A549 (cell line): ENCODE results near the gene CA7.

Experiments
- MAFK ChIP-seq: fragments of 450-650 bp; IDR thresholded peaks from 2 replicates; pipeline ENCODE4 v1.6.1; 2014; ENCODE audit not compliant: partially characterized antibody
- POLR2A ChIP-seq: IDR thresholded peaks from 2 replicates; pipeline ENCODE4 v1.6.1; 2012; ENCODE audit warnings: mild to moderate bottlenecking, low read length
- TF ChIP-seq, protein P1 (sequence below): fragments of >200 bp; sonication (Bioruptor Twin); formaldehyde crosslinking; IDR thresholded peaks from 3 replicates; pipeline ENCODE4 v1.5.1; 2016
- TF ChIP-seq, protein P2 (sequence below): fragments of 450-650 bp; IDR thresholded peaks from 2 replicates; pipeline ENCODE4 v1.6.1; 2014; ENCODE audit warnings: antibody characterized with exemption

DNA sequence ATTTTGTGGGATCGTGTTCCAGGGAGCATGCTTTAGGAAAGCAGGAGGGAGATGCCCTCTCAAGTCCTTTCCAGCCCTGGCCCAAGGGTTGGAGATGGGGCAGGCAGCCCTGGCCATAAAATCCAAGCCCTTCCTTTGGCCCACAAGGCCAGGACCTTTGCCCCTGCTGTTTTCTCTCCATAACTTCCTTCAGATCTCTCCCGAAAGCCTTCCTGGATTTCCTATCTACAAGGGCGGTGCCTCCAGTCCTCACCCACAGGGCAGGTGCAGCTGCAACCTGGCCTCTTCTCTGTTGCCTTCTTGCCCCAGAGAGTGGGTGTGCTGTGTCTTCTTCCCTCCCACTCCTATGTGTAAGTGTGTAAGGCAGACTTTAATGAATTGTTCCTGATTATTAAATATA, 27.6 kb downstream of the CA7 start:
- TF ChIP-seq, protein P1, sequence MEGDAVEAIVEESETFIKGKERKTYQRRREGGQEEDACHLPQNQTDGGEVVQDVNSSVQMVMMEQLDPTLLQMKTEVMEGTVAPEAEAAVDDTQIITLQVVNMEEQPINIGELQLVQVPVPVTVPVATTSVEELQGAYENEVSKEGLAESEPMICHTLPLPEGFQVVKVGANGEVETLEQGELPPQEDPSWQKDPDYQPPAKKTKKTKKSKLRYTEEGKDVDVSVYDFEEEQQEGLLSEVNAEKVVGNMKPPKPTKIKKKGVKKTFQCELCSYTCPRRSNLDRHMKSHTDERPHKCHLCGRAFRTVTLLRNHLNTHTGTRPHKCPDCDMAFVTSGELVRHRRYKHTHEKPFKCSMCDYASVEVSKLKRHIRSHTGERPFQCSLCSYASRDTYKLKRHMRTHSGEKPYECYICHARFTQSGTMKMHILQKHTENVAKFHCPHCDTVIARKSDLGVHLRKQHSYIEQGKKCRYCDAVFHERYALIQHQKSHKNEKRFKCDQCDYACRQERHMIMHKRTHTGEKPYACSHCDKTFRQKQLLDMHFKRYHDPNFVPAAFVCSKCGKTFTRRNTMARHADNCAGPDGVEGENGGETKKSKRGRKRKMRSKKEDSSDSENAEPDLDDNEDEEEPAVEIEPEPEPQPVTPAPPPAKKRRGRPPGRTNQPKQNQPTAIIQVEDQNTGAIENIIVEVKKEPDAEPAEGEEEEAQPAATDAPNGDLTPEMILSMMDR: no peak
- TF ChIP-seq MAFK (no peak), POLR2A (no peak)
- TF ChIP-seq, protein P2, sequence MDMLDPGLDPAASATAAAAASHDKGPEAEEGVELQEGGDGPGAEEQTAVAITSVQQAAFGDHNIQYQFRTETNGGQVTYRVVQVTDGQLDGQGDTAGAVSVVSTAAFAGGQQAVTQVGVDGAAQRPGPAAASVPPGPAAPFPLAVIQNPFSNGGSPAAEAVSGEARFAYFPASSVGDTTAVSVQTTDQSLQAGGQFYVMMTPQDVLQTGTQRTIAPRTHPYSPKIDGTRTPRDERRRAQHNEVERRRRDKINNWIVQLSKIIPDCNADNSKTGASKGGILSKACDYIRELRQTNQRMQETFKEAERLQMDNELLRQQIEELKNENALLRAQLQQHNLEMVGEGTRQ: no peak
